GM12878 (cell line): ENCODE data around the gene AUNIP. TPM values are rescaled to one million over a fixed set of nuclear protein-coding genes. Genes with fewer than 3 reads are reported as not detected.

Experiments
- ATAC-seq: fragments of 200-7000 bp; cut with Tn5 transposase; 3 replicates; pipeline ENCODE4 v1.9.1; 2020; ENCODE audit warnings: mild to moderate bottlenecking, moderate library complexity
- BruUV-seq: library from RNA; stranded (reverse); fragments of 400-500 nt; replicated peaks from 2 replicates; lab custom pipeline; 2021; lab: Mats Ljungman, UMichigan
- CTCF ChIA-PET: fragments of 300-600 bp; sonication (Branson Sonifier 250); formaldehyde crosslinking; extraction: SDS; loops from one replicate; lab custom pipeline; 2021; ENCODE audit warnings: inconsistent platforms; lab: Yijun Ruan, JAX
- POLR2A ChIA-PET: fragments of 350-600 bp; formaldehyde crosslinking; extraction: SDS; loops from one replicate; lab custom pipeline; 2021; ENCODE audit warnings: inconsistent platforms; lab: Charles Lee
- RAD21 ChIA-PET: fragments of 300-600 bp; sonication (Branson Sonifier 250); formaldehyde crosslinking; loops from one replicate; lab custom pipeline; 2023; ENCODE audit warnings: antibody characterized with exemption; ENCODE audit not compliant: unreplicated experiment; lab: Charles Lee
- SMC1A ChIA-PET: fragments of 300-600 bp; sonication (Branson Sonifier 250); formaldehyde crosslinking; loops from one replicate; lab custom pipeline; 2023; ENCODE audit not compliant: unreplicated experiment, uncharacterized antibody; lab: Charles Lee
- DNase-seq: peaks from one replicate; pipeline ENCODE4 v3.0.0-alpha.2; 2011; ENCODE audit warnings: low read depth, low spot score
- FAIRE-seq: peaks from 3 replicates; lab custom pipeline; 2011; peaks lifted over from hg19 to GRCh38; lab: Jason Lieb, UNC
- H2AFZ ChIP-seq: 2 replicates; pipeline ENCODE4 v1.6.0; 2011; ENCODE audit warnings: low read depth, low read length, control low read depth; ENCODE audit not compliant: control insufficient read depth
- H3K27ac ChIP-seq: 2 replicates; pipeline ENCODE4 v1.5.1; 2011; ENCODE audit warnings: control low read depth; ENCODE audit not compliant: control insufficient read depth, insufficient read depth
- H3K27me3 ChIP-seq, 2 experiments: replicated peaks in 1 of 2; 2 replicates each; pipeline versions ENCODE4 v1.6.0 to v1.6.1; 2011; ENCODE audit warnings: low read length in 1 of 2; ENCODE audit not compliant: control insufficient read depth in 2 of 2, insufficient read depth in 2 of 2
- H3K36me3 ChIP-seq, 2 experiments: 2 replicates each; pipeline ENCODE4 v1.5.1; 2011; ENCODE audit warnings: low read length in 1 of 2; ENCODE audit not compliant: control insufficient read depth in 2 of 2, insufficient read depth in 2 of 2
- H3K4me1 ChIP-seq: 2 replicates; pipeline ENCODE4 v1.6.1; 2011; ENCODE audit warnings: mild to moderate bottlenecking, low read length, moderate library complexity, mixed read lengths; ENCODE audit not compliant: control insufficient read depth, insufficient read depth
- H3K4me2 ChIP-seq: 2 replicates; pipeline ENCODE4 v1.6.0; 2011; ENCODE audit warnings: control low read depth; ENCODE audit not compliant: control insufficient read depth, insufficient read depth
- H3K4me3 ChIP-seq: fragments of 200-600 bp; sonication (generic); 2 replicates; pipeline ENCODE4 v1.5.1; 2016
- H3K79me2 ChIP-seq: 2 replicates; pipeline ENCODE4 v1.6.0; 2011; ENCODE audit warnings: low read length; ENCODE audit not compliant: control insufficient read depth, insufficient read depth
- H3K9ac ChIP-seq: 2 replicates; pipeline ENCODE4 v1.8.0; 2011; ENCODE audit warnings: low read length, control low read depth, mixed read lengths; ENCODE audit not compliant: control insufficient read depth, insufficient read depth
- H3K9me3 ChIP-seq: replicated peaks from 3 replicates; pipeline ENCODE4 v1.5.1; 2011; ENCODE audit warnings: mild to moderate bottlenecking, low read length; ENCODE audit not compliant: control insufficient read depth, insufficient read depth
- H4K20me1 ChIP-seq: 2 replicates; pipeline ENCODE4 v1.6.0; 2011; ENCODE audit not compliant: control insufficient read depth, insufficient read depth
- ATF7 ChIP-seq: fragments of 450-650 bp; IDR thresholded peaks from 2 replicates; pipeline ENCODE4 v1.6.1; 2016; ENCODE audit warnings: low read depth, mild to moderate bottlenecking
- GABPA ChIP-seq: IDR thresholded peaks from 2 replicates; pipeline ENCODE4 v1.6.1; 2014; ENCODE audit warnings: antibody characterized with exemption, low read depth, mild to moderate bottlenecking, inconsistent platforms
- SIN3A ChIP-seq: IDR thresholded peaks from 2 replicates; pipeline ENCODE4 v1.6.1; 2012; ENCODE audit warnings: low read depth, low read length, improper control_type of control experiment
- STAT1 ChIP-seq: fragments of 450-650 bp; conservative IDR thresholded peaks from 2 replicates; pipeline ENCODE4 v1.6.1; 2014; ENCODE audit warnings: antibody characterized with exemption, mild to moderate bottlenecking
- ZNF687 ChIP-seq: fragments of 450-650 bp; IDR thresholded peaks from 2 replicates; pipeline ENCODE4 v1.6.1; 2017; ENCODE audit warnings: mild to moderate bottlenecking, moderate library complexity
- WGBS: methylation state at CpG from one replicate; pipeline ENCODE4 v1.1.6; 2016; ENCODE audit warnings: low lambda C conversion rate; ENCODE audit not compliant: insufficient replicate concordance, insufficient coverage; ENCODE audit errors: missing lambda C conversion rate; 5-methylcytosine and 5-hydroxymethylcytosine counted together
- in situ Hi-C: fragments of 300-500 bp; cut with MboI; formaldehyde crosslinking; loops from 9 replicates; pipeline ENCODE4 v1.14.3; 2018; ENCODE audit warnings: mixed read lengths
- intact Hi-C: fragments of 100-400 bp; cut with micrococcal nuclease; formaldehyde crosslinking; loops from one replicate; pipeline ENCODE4 v1.14.2; 2022; ENCODE audit not compliant: unreplicated experiment
- polyA plus RNA-seq, 11 experiments: library from polyadenylated mRNA; depleted of rRNA in 4 of 11; unstranded in 6 of 11; stranded (reverse) in 5 of 11; fragments of >200 nt; fragmentation: Nextera tagmentation in 4 of 11; fragmentation: Illumina TruSeq in 1 of 11; extraction: Ambion mirVana in 4 of 11; extraction: Trizol in 1 of 11; gene quantifications; 1 replicate in 1 of 11; 2 replicates in 10 of 11; pipeline versions ENCODE4 v1.2.1 to v1.2.3, GENCODE V29; 2011 to 2016; ENCODE audit warnings: inconsistent platforms in 2 of 11, missing spikeins in 2 of 11, low read depth in 1 of 11
- total RNA-seq, 4 experiments: library from RNA; depleted of rRNA in 3 of 4; stranded (reverse); fragments of >200 nt in 3 of 4; fragmentation: Illumina TruSeq in 1 of 4; extraction: Trizol in 1 of 4; gene quantifications; 2 replicates each; pipeline versions ENCODE4 v1.2.1 to v1.2.3, GENCODE V29; 2013 to 2021

Gene AUNIP
- total and polyA plus RNA-seq, 10 of the 15 experiments (the other 5 are each of a cell fraction or from before 2014, with no cell fraction given), result 3.9 to 20.0 (median 12.7) TPM

DNA sequence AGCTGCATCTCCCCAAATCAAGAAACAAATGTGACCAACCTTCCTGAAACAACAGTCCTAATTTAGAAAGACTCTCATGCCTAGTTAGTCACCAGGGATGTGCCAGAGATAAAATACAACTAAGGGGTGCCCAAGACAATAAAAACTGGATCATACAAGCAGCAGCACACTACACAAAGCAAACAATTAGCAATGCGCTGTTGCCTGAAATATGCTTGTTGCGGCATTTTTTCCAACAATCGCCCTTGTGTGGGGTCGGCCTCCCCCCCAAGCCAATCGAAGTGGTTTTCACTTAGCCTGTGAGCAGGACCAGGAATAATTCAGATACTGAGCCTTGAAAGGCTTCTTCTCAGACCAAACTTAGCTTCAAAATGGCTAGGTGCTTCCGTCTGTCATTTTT, 48.3 kb upstream of the AUNIP start (continued):
- TF ChIP-seq ZNF687 (no peak), GABPA (no peak)

DNA sequence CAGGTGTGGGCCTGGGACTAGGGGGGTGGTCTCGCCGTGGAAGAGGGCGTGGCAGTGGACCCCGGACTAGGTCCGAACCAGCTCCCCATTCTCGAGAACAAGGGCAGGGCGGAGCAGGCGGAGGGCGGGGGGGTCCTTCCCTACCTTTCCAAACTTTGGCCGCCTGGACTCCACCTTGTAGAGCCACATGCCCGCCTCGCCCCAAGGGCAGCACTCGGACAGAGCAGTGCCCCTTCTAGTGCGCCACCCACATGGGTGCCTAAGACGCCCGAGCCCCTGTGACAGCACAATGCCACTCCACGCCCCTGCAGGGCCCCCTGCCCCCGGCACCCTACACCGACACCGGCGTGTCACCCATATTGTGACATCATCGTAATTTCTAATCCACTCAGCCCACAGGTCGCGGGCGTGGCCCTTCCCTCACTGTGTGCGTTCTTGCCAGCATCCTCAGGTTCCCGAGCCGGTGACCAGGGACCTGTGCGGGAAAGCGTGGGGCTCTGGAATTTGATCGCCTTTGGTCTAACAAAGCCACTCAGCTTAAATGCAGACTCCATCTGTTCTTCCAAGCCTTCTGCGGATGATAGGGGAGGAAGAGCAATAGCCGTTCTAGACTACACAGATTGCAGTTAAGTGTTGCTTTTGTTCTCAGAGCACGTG, 47.5 kb upstream of the AUNIP start:
- no peak for FAIRE-seq
- peaks cover 33% of the 10 kb centered on the region for H3K79me2 ChIP-seq
- intact Hi-C loops (no loop called here), in situ Hi-C loops (no loop called here)
- TF ChIP-seq STAT1 (no peak), SIN3A (peak; percentile 15; the same call in 1 of the 2 replicates), ATF7 (0 out of 2 replicates have a peak, but pooled peaks have one; percentile 12)
- 16% methylated on average over 32 of the region's 34 CpGs for WGBS
- no peak for ATAC-seq
- peak overlapping the region; percentile 100 for H3K4me3 ChIP-seq
- ChIA-PET RAD21 (interaction anchor here (1.0 to 14.5 kb wide), 2 partner anchors 90 to 91 kb away, joined by 3 to 296 read pairs; partner anchors contain the start of gene PAFAH2), SMC1A (interaction anchor here (19.7 kb wide), 1 partner anchor 92 kb away, joined by 319 read pairs; the partner anchor contains the start of gene PAFAH2), CTCF (interaction anchor here (0.8 to 2.9 kb wide), 4 partner anchors 11 to 46 kb away, joined by 3 to 9 read pairs (median 4); no protein-coding TSS in a partner anchor), POLR2A (no interaction called here)
- no peaks in the 10 kb centered on the region for H3K36me3 ChIP-seq
- no peaks in the 10 kb centered on the region; a peak in 3 of 4 replicates for H3K27me3 ChIP-seq
- peak overlapping the region; percentile 94 for H2AFZ ChIP-seq
- peak overlapping the region; percentile 20; the same call in 1 of the 2 replicates for H3K9ac ChIP-seq
- H3K9me3 ChIP-seq, result no peaks in the 10 kb centered on the region
- H3K4me1 ChIP-seq, result peaks cover 5% of the 10 kb centered on the region; the same call in 1 of the 2 replicates
- no TSS peak for BruUV-seq
- H3K27ac ChIP-seq, result no peak overlapping the region
- H3K4me2 ChIP-seq, result peak overlapping the region; percentile 98
- DNase-seq, result no peak
- H4K20me1 ChIP-seq, result no peaks in the 10 kb centered on the region
